ENCODE data around the gene TBC1D25. TPM values are rescaled to one million over a fixed set of nuclear protein-coding genes. Genes with fewer than 3 reads are reported as not detected.

TBC1D25 gene
- total and polyA plus RNA-seq, 7 donors = 5.8 to 14.6 (median 10.4) TPM

- peaks cover 0 to 5% (median 0%) of the 10 kb centered on the region in 4 donors for H3K36me3 ChIP-seq
- peak overlapping the region; percentile 88 to 91 (median 90) for H3K27ac ChIP-seq
- H3K9me3 ChIP-seq = no peaks in the 10 kb centered on the region
- intact Hi-C loops (cut with DNase I) = no loop called here
- no peaks in the 10 kb centered on the region for H3K27me3 ChIP-seq
- peak; percentile 53 for DNase-seq
- WGBS, 2 donors = 68 to 79% methylated on average over 23 of the region's 23 CpGs
- H3K4me1 ChIP-seq = peaks cover 0 to 11% (median 3%) of the 10 kb centered on the region in 4 donors
- peak overlapping the region in 3 of 4 donors; percentile 64 to 70 (median 67) for H3K4me3 ChIP-seq
- TF ChIP-seq POLR2AphosphoS5 (IDR thresholded peaks at IDR 0.05) = no peak
- no peak for TF ChIP-seq EP300 (IDR thresholded peaks at IDR 0.05)
- TF ChIP-seq CTCF (IDR thresholded peaks at IDR 0.05) = no peak
- no peak for TF ChIP-seq POLR2A (IDR thresholded peaks at IDR 0.05)
Observed at GRCh38 chrX:48538641-48539344, 721 bp upstream of the TBC1D25 start.

GRCh38 chrX:48540028-48540375 lies 488 bp downstream of the TBC1D25 start:
- DNase-seq = no peak
- intact Hi-C loops (cut with DNase I) = no loop called here
- peaks cover 0 to 10% (median 2%) of the 10 kb centered on the region in 4 donors for H3K36me3 ChIP-seq
- 4% methylated on average over 12 of the region's 12 CpGs for WGBS, 2 donors
- no peaks in the 10 kb centered on the region for H3K9me3 ChIP-seq
- H3K27ac ChIP-seq = peak overlapping the region; percentile 88 to 91 (median 90)
- peaks cover 0 to 3% (median 0%) of the 10 kb centered on the region in 3 donors for H3K27me3 ChIP-seq
- H3K4me3 ChIP-seq = peak overlapping the region; percentile 60 to 70 (median 66)
- TF ChIP-seq EP300 (IDR thresholded peaks at IDR 0.05) (no peak), CTCF (IDR thresholded peaks at IDR 0.05) (no peak), POLR2A (IDR thresholded peaks at IDR 0.05) (no peak), POLR2AphosphoS5 (IDR thresholded peaks at IDR 0.05) (no peak)
- H3K4me1 ChIP-seq = peaks cover 0 to 11% (median 3%) of the 10 kb centered on the region in 4 donors

GRCh38 chrX:48540480-48540879 lies 966 bp downstream of the TBC1D25 start:
- DNase-seq = peak; percentile 41
- intact Hi-C loops (cut with DNase I) = no loop called here
- Histone ChIP-seq H3K27me3 (peaks cover 0 to 3% (median 0%) of the 10 kb centered on the region in 3 donors), H3K9me3 (no peaks in the 10 kb centered on the region), H3K4me1 (peaks cover 0 to 11% (median 3%) of the 10 kb centered on the region in 4 donors), H3K36me3 (peaks cover 0 to 14% (median 3%) of the 10 kb centered on the region in 4 donors), H3K4me3 (peak overlapping the region in 3 of 4 donors; percentile 64 to 70 (median 67)), H3K27ac (peak overlapping the region; percentile 88 to 91 (median 90))
- no peak for TF ChIP-seq CTCF (IDR thresholded peaks at IDR 0.05)
- TF ChIP-seq POLR2A (IDR thresholded peaks at IDR 0.05) = no peak
- no peak for TF ChIP-seq POLR2AphosphoS5 (IDR thresholded peaks at IDR 0.05)
- TF ChIP-seq EP300 (IDR thresholded peaks at IDR 0.05) = no peak
- WGBS, 2 donors = 89 to 90% methylated on average over 7 of the region's 7 CpGs

GRCh38 chrX:48541140-48541814 lies 1.8 kb downstream of the TBC1D25 start:
- Histone ChIP-seq H3K4me1 (peaks cover 0 to 11% (median 3%) of the 10 kb centered on the region in 4 donors), H3K4me3 (no peak overlapping the region), H3K27ac (peak overlapping the region in 1 of 4 donors; percentile 89), H3K36me3 (peaks cover 0 to 14% (median 3%) of the 10 kb centered on the region in 4 donors), H3K27me3 (peaks cover 0 to 3% (median 0%) of the 10 kb centered on the region in 3 donors), H3K9me3 (no peaks in the 10 kb centered on the region)
- 81% methylated on average over 10 of the region's 10 CpGs for WGBS, 2 donors
- peak; percentile 46 for DNase-seq
- intact Hi-C loops (cut with DNase I) = no loop called here
- TF ChIP-seq CTCF (IDR thresholded peaks at IDR 0.05) = no peak
- TF ChIP-seq POLR2AphosphoS5 (IDR thresholded peaks at IDR 0.05) = no peak
- TF ChIP-seq POLR2A (IDR thresholded peaks at IDR 0.05) = no peak
- no peak for TF ChIP-seq EP300 (IDR thresholded peaks at IDR 0.05)
